OCI-M2 (cell line): ENCODE data around the gene CAPN12.

Experiments
- DNase-seq: peaks from one replicate; lab custom pipeline; 2025; ENCODE audit not compliant: unreplicated experiment; lab: John Stamatoyannopoulos, UW

CAPN12 gene

DNA sequence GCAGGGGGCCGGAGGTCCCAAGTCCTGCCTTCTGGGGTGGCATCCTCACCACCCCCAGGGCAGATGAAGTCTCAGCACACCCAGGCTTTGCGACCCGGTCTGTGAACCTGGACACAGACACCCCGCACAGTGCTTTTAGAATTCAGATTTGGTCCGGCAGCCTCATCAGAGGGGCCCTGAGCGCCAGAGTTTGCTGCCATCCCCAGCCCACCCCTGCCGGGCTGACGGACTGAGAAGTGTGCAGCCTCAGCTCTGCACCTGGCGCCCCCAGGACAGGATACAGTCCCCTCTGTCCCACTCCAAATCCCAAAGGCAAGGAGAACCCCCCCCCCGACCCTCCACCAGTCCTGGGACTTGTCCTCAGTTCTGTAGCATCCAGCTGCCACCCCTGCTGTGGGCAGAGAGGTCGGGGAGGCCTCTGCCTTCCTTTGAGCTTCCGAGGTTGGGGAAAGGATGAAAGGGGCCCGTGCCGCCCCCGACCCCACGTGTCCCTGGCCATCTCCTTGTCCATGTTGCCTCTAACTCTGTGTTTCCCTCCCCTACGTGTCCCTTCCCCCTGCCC is 16.9 kb downstream of the CAPN12 start:
- no peak for DNase-seq

DNA sequence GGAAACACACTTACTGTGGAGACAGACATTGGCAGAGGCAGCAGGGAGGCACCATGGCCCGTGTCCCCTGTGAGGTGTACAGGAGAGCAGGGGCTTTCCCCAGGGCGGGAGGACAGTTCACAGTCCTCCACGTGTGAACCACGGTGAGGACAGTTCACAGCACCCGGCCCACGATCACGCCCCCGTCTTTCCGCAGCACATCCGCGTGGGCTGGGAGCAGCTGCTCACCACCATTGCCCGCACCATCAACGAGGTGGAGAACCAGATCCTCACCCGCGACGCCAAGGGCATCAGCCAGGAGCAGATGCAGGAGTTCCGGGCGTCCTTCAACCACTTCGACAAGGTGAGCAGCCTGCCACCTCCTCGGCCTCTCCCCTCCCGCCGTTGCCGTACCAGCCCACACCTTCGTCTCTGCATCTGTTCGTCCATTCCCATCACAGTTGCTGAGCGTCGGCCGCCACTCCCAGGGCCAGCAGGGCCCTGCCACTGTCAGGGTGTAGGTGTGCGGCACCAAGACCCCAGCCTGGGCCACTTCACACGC is 17.4 kb downstream of the CAPN12 start:
- DNase-seq = no peak

DNA sequence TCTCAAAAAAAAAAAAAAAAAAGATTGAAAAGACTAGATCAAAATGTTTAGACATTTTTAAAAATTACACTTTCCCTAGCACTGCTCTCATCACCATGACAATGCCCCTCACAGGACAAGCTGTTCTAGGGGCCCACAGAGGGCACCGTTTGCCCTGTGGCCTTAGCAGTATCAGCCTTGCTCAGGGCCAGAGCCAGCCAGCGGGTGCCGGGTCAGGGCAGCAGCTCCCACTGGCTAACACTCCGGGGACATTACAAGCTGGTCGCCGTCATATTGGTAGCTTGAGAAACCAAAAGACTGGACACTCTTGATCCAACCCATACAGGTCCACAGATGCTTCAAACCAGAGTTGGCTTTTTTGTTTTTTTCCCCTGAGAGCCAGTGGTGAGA is 18.0 kb downstream of the CAPN12 start:
- DNase-seq = no peak

GRCh38 chr19:38725469-38726283 is 18.6 kb downstream of the CAPN12 start:
- no peak for DNase-seq

- DNase-seq = no peak
Observed at GRCh38 chr19:38723990-38724854, 20.1 kb downstream of the CAPN12 start.

DNA sequence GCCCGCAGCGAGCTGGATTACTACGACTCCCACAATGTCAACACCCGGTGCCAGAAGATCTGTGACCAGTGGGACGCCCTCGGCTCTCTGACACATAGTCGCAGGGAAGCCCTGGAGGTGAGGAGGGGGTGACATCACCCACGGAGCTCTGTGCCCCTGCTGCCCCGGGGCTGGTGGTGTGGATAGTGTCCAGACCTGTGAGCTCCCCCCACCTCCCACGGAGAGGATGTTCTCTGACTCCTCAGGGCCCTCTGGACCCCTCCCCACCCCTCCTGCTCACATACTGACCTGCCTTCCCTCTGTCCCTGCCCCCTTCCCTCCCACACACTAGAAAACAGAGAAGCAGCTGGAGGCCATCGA is 20.7 kb downstream of the CAPN12 start:
- no peak for DNase-seq

DNA sequence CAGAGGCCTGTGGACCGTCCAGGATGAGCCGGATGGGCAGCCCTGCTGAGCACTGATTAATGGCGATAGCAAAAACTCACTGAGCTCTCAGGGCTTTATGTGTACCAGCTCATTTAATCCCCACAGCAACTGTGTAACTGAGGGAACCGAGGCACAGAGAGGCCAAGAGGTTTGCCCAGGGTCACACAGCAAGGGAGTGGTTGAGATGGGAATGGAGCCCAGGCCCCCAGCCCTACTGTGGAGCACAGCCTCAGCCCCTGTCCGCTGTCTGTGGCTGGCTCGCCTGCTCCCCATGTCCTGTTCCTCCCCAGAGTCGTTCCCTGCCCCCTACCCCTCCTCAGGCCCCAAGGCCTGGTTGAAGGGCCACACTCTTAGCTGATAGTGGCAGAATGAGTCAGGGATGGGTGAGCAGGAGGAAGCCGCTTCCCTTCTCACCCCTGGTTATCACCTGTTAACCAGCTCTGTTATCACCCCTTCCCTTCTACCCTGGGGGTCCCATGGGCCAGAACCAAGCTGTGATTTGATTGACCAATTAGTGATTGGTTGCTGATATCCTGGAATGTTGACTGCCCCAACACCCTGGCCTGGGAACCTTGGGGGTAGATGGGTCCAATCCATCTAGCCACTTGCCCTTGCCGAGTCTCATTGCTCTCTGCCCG is 21.2 kb downstream of the CAPN12 start:
- no peak for DNase-seq

GRCh38 chr19:38721979-38722773 is 22.1 kb downstream of the CAPN12 start:
- no peak for DNase-seq

- no peak for DNase-seq
Observed at GRCh38 chr19:38721496-38721895, 22.8 kb downstream of the CAPN12 start.

GRCh38 chr19:38720559-38721236 is 23.6 kb downstream of the CAPN12 start:
- no peak for DNase-seq

DNA sequence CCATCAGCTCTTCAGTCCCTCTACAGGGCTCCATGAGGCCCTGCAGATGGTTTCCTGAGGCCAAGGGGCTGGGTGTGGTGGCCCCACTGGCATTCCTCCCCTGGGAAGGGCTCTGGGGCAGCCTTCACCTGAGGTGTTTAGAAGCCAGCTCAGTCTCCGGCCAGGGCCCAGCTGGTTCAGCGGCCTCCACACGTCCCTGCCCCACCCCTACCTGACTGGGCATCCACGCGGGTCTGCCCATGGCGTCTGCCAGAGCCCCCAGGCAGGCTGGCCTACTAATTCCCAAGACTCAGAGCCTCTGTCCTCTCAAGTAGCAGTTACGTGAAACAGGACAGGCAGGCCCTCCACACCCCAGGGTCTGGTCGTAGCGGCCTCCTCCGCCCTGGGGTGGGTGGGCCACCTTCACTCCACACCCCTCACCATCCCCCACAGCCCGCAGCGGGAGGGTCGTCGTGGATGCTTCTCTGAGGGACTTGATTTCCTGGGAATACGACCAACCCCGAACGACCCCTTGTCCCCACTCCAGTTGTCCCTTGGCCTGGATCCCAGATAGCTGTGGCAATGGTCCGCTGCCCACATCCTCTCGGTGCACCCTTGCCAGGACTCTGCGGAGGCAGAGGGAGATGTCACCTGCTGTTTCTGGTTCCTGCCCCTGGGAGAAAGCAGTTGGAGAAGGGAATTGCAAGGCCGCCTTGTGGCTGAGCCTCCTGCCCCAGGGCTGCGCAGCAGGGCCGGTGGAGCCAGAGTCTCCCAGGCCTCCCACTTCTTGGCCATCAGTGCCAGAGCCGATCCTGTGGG is 24.3 kb downstream of the CAPN12 start:
- DNase-seq = no peak

- DNase-seq = no peak
Observed at GRCh38 chr19:38718747-38719543, 25.3 kb downstream of the CAPN12 start.

DNA sequence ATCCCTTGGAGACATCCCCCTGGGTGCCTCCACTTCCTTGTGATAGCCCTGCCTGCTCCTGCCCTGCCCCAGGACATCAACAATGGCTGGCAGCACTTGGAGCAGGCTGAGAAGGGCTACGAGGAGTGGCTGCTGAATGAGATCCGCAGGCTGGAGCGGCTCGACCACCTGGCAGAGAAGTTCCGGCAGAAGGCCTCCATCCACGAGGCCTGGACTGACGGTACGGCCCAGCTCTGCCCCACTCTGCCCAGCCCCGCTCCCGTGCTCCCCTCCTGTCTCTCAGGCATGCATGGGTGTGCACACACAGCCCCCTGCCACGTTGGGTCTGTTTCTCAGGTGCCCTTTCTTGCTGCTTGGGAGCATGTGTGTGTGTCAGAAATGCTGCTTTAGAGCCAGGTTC is 26.4 kb downstream of the CAPN12 start:
- no peak for DNase-seq

DNA sequence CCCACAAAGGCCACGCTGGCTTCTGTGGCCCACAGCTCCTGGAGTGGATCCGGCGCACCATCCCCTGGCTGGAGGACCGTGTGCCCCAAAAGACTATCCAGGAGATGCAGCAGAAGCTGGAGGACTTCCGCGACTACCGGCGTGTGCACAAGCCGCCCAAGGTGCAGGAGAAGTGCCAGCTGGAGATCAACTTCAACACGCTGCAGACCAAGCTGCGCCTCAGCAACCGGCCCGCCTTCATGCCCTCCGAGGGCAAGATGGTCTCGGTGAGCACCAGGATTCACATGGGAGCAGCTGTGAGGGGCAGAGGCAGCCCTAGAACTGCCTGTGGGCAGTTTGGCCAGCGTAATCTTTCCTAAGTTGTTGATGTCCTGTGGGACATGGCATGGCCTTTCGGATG is 27.2 kb downstream of the CAPN12 start:
- DNase-seq = no peak

- no peak for DNase-seq
Observed at GRCh38 chr19:38715555-38715954, 28.7 kb downstream of the CAPN12 start.

- no peak for DNase-seq
Observed at GRCh38 chr19:38714354-38714778, 29.9 kb downstream of the CAPN12 start.

DNA sequence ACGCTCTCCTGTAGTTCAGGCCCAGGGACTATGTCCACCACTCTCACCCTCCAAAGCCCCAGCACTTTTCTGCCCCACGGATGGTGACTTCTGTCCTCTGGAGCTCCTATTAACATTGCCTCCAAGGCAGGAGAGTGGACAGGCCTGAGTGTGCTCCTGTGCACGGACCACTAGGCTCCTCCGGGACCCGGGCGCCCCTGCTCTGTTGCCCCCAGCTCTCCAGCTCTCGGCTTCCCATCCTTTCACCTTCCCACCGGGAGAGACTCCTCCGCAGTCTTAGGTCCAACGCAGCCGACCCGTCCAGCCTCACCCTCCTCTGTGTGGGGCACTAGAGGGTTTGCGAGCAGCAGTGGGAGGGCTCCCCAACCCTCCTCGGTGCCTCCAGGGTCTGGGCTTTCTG is 30.4 kb downstream of the CAPN12 start:
- DNase-seq = no peak

- no peak for DNase-seq
Observed at GRCh38 chr19:38713227-38713649, 31.0 kb downstream of the CAPN12 start.
